Coronary artery (tissue), 2 donors: ENCODE data around the gene COL9A3.

ENCODE experiments used
- DNase-seq: peaks from one replicate; pipeline ENCODE4 v3.0.0-alpha.2; 2017; ENCODE audit warnings: low spot score
- H3K27ac ChIP-seq, 2 donors: fragments of 200-600 bp; sonication (generic); one replicate each; pipeline ENCODE4 v1.5.1; 2016 to 2019
- H3K4me3 ChIP-seq: fragments of 200-600 bp; sonication (generic); 2 replicates; pipeline ENCODE4 v1.5.1; 2016; ENCODE audit warnings: mild to moderate bottlenecking, moderate library complexity
- TF ChIP-seq, protein P1 (sequence below): fragments of 200-600 bp; sonication (generic); IDR thresholded peaks from one replicate; pipeline ENCODE4 v1.5.1; 2019; ENCODE audit warnings: antibody characterized with exemption

Gene COL9A3

DNA sequence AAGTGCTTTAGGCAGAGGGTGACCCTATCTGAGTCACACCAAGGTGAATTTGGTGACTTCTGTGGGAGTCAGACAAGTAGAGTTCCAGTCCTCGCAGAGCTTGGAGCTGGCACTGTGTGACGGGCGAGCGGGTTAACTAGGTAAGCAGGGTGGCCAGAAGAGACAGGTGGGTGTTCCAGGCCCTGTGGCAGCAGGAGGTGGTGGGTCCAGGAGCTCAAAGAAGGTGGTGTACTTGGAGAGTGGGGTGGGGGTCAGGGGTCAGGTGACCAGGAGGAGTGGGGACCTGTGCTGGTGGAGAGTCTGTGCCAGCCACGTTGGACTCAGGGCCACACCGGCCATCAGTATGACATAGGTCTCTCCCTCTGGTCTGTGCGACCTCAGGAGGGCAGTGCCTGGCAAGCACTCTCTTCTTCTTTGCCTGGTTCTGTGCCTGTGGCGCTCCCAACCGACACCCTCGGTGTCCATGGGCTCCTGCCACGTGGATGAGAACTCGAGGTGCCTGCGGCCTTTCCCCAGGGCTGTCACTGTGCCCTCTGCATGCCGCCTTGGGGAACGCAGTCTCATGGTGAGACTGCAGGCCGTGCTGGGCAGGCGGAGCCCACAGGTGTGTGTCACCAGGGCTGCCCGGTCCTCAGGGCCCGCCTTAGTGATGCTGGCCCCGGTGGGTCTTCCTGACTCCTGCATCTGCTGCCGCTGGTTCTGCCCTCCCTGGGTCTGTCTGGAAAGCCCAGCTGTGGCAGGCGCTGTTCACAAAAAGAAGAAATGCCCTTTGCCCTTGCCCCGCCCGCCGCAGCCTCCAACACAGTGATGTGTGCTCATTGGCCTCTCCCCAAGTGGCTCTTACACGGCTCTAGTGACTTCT, 18.9 kb upstream of the COL9A3 start:
- TF ChIP-seq, protein P1, sequence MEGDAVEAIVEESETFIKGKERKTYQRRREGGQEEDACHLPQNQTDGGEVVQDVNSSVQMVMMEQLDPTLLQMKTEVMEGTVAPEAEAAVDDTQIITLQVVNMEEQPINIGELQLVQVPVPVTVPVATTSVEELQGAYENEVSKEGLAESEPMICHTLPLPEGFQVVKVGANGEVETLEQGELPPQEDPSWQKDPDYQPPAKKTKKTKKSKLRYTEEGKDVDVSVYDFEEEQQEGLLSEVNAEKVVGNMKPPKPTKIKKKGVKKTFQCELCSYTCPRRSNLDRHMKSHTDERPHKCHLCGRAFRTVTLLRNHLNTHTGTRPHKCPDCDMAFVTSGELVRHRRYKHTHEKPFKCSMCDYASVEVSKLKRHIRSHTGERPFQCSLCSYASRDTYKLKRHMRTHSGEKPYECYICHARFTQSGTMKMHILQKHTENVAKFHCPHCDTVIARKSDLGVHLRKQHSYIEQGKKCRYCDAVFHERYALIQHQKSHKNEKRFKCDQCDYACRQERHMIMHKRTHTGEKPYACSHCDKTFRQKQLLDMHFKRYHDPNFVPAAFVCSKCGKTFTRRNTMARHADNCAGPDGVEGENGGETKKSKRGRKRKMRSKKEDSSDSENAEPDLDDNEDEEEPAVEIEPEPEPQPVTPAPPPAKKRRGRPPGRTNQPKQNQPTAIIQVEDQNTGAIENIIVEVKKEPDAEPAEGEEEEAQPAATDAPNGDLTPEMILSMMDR: no peak
- peak overlapping the region; percentile 87 to 91 for H3K27ac ChIP-seq
- H3K4me3 ChIP-seq: no peak overlapping the region
- DNase-seq: no peak

DNA sequence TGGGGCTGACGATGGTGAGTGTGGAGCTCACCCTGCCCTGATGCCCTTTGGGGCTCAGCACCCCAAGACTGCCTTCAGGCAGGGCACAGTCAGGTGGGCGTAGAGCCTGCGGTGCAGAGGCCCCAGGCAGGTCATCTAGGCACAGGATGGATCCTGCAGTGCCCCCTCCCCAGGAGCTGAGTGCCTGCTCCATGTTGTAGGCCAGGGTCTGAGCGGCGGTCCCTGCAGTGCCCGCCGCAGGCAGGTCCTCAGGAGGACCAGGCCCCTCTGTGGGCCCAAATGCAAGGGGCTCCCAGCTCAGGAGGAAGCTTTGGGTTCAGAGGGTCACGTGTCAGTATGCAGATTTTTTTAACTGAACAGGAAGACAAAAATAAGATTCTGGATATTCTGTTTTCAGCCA, 17.8 kb upstream of the COL9A3 start:
- no peak overlapping the region for H3K27ac ChIP-seq
- H3K4me3 ChIP-seq: no peak overlapping the region
- TF ChIP-seq, protein P1: no peak

DNA sequence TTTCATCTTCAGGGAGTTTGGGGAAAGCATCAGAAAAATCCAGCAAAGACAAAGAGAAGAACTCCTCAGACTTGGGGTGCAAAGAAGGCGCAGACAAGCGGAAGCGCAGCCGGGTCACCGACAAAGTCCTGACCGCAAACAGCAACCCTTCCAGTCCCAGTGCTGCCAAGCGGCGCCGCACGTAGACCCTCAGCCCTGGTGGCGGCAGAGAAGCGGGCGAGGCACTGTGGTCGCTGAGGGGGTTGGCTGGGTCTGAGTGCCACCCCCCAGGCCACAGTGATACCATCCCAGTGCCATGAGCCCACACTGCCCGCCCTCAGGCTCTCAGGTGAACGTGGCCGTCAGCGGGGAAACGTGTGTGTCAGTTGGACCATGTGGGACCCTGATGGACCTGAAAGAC, 17.4 kb upstream of the COL9A3 start:
- TF ChIP-seq, protein P1: no peak
- Histone ChIP-seq H3K27ac (no peak overlapping the region), H3K4me3 (no peak overlapping the region)
- DNase-seq: no peak

More for the DNA sequence above, 17.8 kb upstream of the COL9A3 start:
- DNase-seq: no peak

DNA sequence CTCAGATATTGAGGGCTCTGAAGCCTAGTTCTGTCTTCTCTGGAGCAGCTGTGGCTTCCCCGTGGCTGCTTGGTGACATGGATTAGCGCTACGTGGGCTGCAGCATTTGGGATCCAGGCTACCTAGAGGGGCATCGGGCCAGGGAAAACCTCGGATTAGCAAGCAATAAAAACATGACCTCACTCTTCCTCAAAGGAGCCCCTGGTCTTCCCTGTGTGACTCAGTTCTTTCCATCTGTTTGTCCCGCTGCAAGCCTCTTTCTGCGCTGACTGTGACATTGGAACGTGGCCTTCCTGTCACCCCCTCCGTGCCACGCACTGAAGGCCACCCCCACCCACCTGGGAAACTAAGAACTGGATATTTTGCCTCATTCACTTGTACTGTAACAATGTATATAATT, 17.0 kb upstream of the COL9A3 start:
- Histone ChIP-seq H3K4me3 (no peak overlapping the region), H3K27ac (no peak overlapping the region)
- DNase-seq: no peak
- TF ChIP-seq, protein P1: no peak

DNA sequence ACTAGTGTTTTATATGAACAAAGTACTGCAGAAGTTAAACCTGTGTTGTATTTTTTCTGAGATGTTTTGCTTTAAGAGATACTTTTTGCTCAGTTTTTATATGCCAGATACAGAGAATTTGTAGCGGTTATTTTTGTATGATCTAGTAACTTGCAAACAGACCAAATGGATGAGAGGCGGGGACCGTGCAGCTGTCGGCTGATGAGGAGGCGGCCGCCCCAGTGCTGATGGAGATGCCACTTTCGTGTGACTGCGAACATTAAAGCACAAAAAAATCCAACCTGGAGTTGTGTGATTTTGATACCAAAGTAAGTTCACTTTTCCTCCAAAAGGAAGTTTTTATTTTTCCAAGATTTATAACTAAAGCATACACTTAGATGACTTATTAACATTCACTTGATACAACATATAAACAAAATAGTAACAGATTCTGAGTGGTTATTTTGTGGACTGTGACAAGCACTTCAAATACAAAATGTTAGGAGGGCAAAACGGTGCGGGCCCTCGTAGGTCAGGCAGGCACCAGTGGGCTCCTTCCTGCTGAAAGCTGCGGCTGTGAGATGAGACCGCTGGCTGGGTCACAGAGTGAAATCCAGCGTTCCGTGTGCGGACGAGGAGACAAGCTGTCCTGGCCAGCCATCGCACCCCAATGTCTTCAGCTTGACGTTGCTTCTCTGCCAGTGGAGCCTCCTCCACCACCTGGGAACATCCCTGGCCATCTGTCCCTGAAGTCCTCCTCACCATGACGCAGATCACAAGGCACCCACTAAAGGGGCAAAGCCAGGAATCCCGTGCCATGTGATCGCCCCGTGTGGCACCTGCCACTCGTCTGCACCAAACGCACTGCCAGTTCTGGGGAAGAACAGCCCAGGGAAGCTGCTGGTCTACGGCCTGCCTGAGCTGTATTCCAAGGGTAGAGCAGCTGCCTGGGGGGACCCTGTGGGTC, 16.3 kb upstream of the COL9A3 start:
- Histone ChIP-seq H3K27ac (no peak overlapping the region), H3K4me3 (no peak overlapping the region)
- TF ChIP-seq, protein P1: no peak
- no peak for DNase-seq

DNA sequence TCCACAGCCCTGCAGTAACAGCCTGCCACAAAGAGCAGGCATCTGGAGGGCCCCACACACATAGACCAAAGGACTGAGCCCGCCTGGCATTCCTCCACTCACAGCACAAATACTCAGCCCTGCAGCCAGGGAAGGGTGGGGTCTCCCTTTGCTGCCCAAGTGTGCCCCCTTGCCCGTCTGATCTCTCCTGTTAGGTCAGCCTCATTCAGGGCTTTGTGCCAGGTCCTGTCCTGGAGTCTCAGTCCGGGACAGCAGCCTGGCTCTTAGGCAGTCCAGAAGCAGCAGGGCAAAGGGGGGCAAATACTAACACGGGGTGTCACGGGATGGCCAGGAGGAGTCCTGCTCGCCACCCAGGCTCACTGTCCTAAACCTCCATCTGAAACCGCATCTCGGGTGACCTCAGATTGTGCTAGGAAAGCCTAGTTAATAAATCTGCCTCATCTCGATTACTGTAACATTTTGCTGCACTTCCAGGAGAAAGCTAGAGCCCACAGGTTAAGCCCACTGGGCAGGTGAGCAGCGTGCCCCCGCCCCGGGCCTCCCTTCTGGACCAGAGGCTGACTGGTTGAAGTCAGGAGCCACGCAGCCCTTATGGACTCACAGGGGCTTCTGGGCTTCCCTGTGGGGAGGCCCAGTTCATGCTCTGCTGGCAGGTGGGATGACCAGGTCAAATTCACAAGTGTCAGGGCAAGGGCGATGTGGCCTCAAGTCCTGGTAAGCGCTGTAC, 15.4 kb upstream of the COL9A3 start:
- DNase-seq: no peak
- no peak overlapping the region for H3K27ac ChIP-seq
- TF ChIP-seq, protein P1: no peak
- H3K4me3 ChIP-seq: no peak overlapping the region
